GM19452 (cell line): ENCODE results near the gene PMVK.
"Not testable (repeated sequence)": the region's sequence is repeated elsewhere in the genome, so short reads cannot be mapped to it uniquely, and the experiment has no call there.

Experiments used
- ATAC-seq: cut with Tn5 transposase; IDR thresholded peaks from one replicate; pipeline ENCODE4 v1.9.1; 2021; ENCODE audit not compliant: unreplicated experiment

Gene PMVK

GRCh38 chr1:154925335-154926170 lies 11.0 kb downstream of the PMVK start:
- ATAC-seq = no peak

- ATAC-seq = no peak
Measured at GRCh38 chr1:154923695-154924094, 12.8 kb downstream of the PMVK start.

GRCh38 chr1:154913273-154913672 lies 23.2 kb downstream of the PMVK start:
- ATAC-seq = no peak

- ATAC-seq = no peak
Measured at GRCh38 chr1:154912755-154913154, 23.8 kb downstream of the PMVK start.

- no peak for ATAC-seq
Measured at GRCh38 chr1:154911691-154912550, 24.6 kb downstream of the PMVK start.

GRCh38 chr1:154910851-154911250 lies 25.7 kb downstream of the PMVK start:
- no peak for ATAC-seq

- ATAC-seq = no peak
Measured at GRCh38 chr1:154908937-154909336, 27.6 kb downstream of the PMVK start.

GRCh38 chr1:154908129-154908528 lies 28.4 kb downstream of the PMVK start:
- not testable (repeated sequence) for ATAC-seq

GRCh38 chr1:154906621-154907081 lies 29.9 kb downstream of the PMVK start:
- ATAC-seq = no peak

- ATAC-seq = no peak
Measured at GRCh38 chr1:154902938-154903566, 33.5 kb downstream of the PMVK start.

GRCh38 chr1:154901591-154901990 lies 34.9 kb downstream of the PMVK start:
- ATAC-seq = no peak

- ATAC-seq = no peak
Measured at GRCh38 chr1:154899041-154899440, 37.5 kb downstream of the PMVK start.

- no peak for ATAC-seq
Measured at GRCh38 chr1:154896771-154897286, 39.7 kb downstream of the PMVK start.

- ATAC-seq = no peak
Measured at GRCh38 chr1:154895798-154896197, 40.7 kb downstream of the PMVK start.

- ATAC-seq = no peak
Measured at GRCh38 chr1:154891452-154891851, 45.1 kb downstream of the PMVK start.

- no peak for ATAC-seq
Measured at GRCh38 chr1:154888757-154889156, 47.8 kb downstream of the PMVK start.

GRCh38 chr1:154886281-154887015 lies 50.1 kb downstream of the PMVK start:
- ATAC-seq = no peak

- ATAC-seq = no peak
Measured at GRCh38 chr1:154884869-154885701, 51.4 kb downstream of the PMVK start.
